Endothelial cell of umbilical vein (primary cell): ENCODE measurements around the gene ASAP2. TPM values are rescaled to one million over a fixed set of nuclear protein-coding genes. Genes with fewer than 3 reads are reported as not detected.

Source experiments
- BruUV-seq: library from RNA; stranded (reverse); fragments of 400-500 nt; replicated peaks from 2 replicates; lab custom pipeline; 2021; lab: Mats Ljungman, UMichigan
- CTCF ChIA-PET: fragments of 300-600, 350-600 bp; sonication (Branson Sonifier 250); formaldehyde crosslinking; loops from one replicate; lab custom pipeline; 2021; ENCODE audit warnings: antibody characterized with exemption, inconsistent platforms; lab: Charles Lee
- POLR2A ChIA-PET: fragments of 300-600, 350-600 bp; sonication (Branson Sonifier 250); formaldehyde crosslinking; loops from one replicate; lab custom pipeline; 2021; ENCODE audit warnings: antibody characterized with exemption, inconsistent platforms; lab: Charles Lee
- DNase-seq: peaks from one replicate; pipeline ENCODE4 v3.0.0-alpha.2; 2011; ENCODE audit warnings: low read depth, low spot score
- FAIRE-seq: peaks from 2 replicates; lab custom pipeline; 2011; peaks lifted over from hg19 to GRCh38; lab: Jason Lieb, UNC
- H2AFZ ChIP-seq: 2 replicates; pipeline ENCODE4 v1.6.0; 2012; ENCODE audit warnings: low read depth, low read length, control low read depth, inconsistent platforms
- H3K27ac ChIP-seq: 2 replicates; pipeline ENCODE4 v1.5.1; 2011; ENCODE audit warnings: low read depth, mild to moderate bottlenecking, control low read depth, low read length, moderate library complexity; ENCODE audit not compliant: insufficient read depth
- H3K27me3 ChIP-seq, 2 experiments: 2 replicates each; pipeline versions ENCODE4 v1.6.0 to v1.6.1; 2011; ENCODE audit warnings: low read length in 2 of 2, mixed read lengths in 1 of 2; ENCODE audit not compliant: control insufficient read depth in 2 of 2, insufficient read depth in 2 of 2
- H3K36me3 ChIP-seq, 2 experiments: 2 replicates in 1 of 2; 3 replicates in 1 of 2; pipeline ENCODE4 v1.5.1; 2011; ENCODE audit warnings: low read length in 2 of 2, mild to moderate bottlenecking in 1 of 2, moderate library complexity in 1 of 2; ENCODE audit not compliant: control insufficient read depth in 2 of 2, insufficient read depth in 2 of 2; ENCODE audit errors: extremely low read depth in 1 of 2
- H3K4me1 ChIP-seq: 3 replicates; pipeline ENCODE4 v1.5.1; 2011; ENCODE audit warnings: mild to moderate bottlenecking, low read length; ENCODE audit not compliant: control insufficient read depth, insufficient read depth; ENCODE audit errors: extremely low read depth
- H3K4me2 ChIP-seq: 2 replicates; pipeline ENCODE4 v1.6.1; 2011; ENCODE audit warnings: low read length, control low read depth, mixed read lengths; ENCODE audit not compliant: insufficient read depth
- H3K4me3 ChIP-seq, 3 experiments: fragments of 200-600 bp in 1 of 3; sonication (generic), shearing (Covaris generic) in 1 of 3; replicated peaks in 1 of 3; 2 replicates each; pipeline ENCODE4 v1.5.1; 2011 to 2016; ENCODE audit warnings: control low read depth in 3 of 3, low read length in 3 of 3, mild to moderate bottlenecking in 2 of 3, inconsistent platforms in 1 of 3, low read depth in 1 of 3, moderate library complexity in 1 of 3; ENCODE audit not compliant: insufficient read depth in 1 of 3
- H3K79me2 ChIP-seq: 2 replicates; pipeline ENCODE4 v1.6.0; 2012; ENCODE audit warnings: low read length, inconsistent platforms; ENCODE audit not compliant: control insufficient read depth, insufficient read depth
- H3K9ac ChIP-seq: replicated peaks from 2 replicates; pipeline ENCODE3; 2011; ENCODE audit warnings: low read length, control low read depth; ENCODE audit not compliant: insufficient read depth; ENCODE audit errors: extremely low read depth
- H3K9me1 ChIP-seq: replicated peaks from 3 replicates; pipeline ENCODE4 v1.6.0; 2011; ENCODE audit warnings: mild to moderate bottlenecking, low read length; ENCODE audit not compliant: control insufficient read depth, insufficient read depth; ENCODE audit errors: extremely low read depth
- H3K9me3 ChIP-seq: replicated peaks from 2 replicates; pipeline ENCODE4 v1.5.1; 2012; ENCODE audit warnings: low read length, inconsistent platforms; ENCODE audit not compliant: control insufficient read depth, insufficient read depth
- H4K20me1 ChIP-seq: replicated peaks from 2 replicates; pipeline ENCODE3; 2011; ENCODE audit warnings: mild to moderate bottlenecking, low read length; ENCODE audit not compliant: control insufficient read depth, insufficient read depth; ENCODE audit errors: extremely low read depth
- EZH2 ChIP-seq: IDR thresholded peaks from 2 replicates; pipeline ENCODE4 v1.6.1; 2012; ENCODE audit warnings: borderline replicate concordance, low read depth, mild to moderate bottlenecking, moderate library complexity, low read length, inconsistent platforms; ENCODE audit not compliant: severe bottlenecking
- FOS ChIP-seq: IDR thresholded peaks from 2 replicates; pipeline ENCODE4 v1.6.1; 2011; ENCODE audit warnings: mild to moderate bottlenecking, low read length, moderate library complexity, borderline replicate concordance; ENCODE audit not compliant: insufficient read depth
- GATA2 ChIP-seq: IDR thresholded peaks from 2 replicates; pipeline ENCODE4 v1.7.0; 2011; ENCODE audit warnings: low read depth, mild to moderate bottlenecking, moderate library complexity, mixed read lengths, low read length; ENCODE audit not compliant: insufficient read length, insufficient read depth
- JUN ChIP-seq: IDR thresholded peaks from 2 replicates; pipeline ENCODE4 v1.6.1; 2011; ENCODE audit warnings: borderline replicate concordance, low read depth; ENCODE audit not compliant: insufficient read length, insufficient read depth
- MAX ChIP-seq: IDR thresholded peaks from 2 replicates; pipeline ENCODE4 v1.6.1; 2011; ENCODE audit not compliant: insufficient read depth, insufficient read length
- MYC ChIP-seq: IDR thresholded peaks from one replicate; pipeline ENCODE4 v1.6.1; 2011; ENCODE audit warnings: mild to moderate bottlenecking, low read depth, low read length
- POLR2A ChIP-seq: IDR thresholded peaks from 2 replicates; pipeline ENCODE4 v1.6.1; 2012; ENCODE audit warnings: low read depth, mild to moderate bottlenecking, control low read depth, low read length
- POLR2AphosphoS5 ChIP-seq: IDR thresholded peaks from 2 replicates; pipeline ENCODE4 v1.6.1; 2012; ENCODE audit warnings: low read depth, mild to moderate bottlenecking, control low read depth, low read length, moderate library complexity; ENCODE audit not compliant: insufficient read depth
- dilution Hi-C: fragments of 300-500 bp; cut with MboI; formaldehyde crosslinking; loops from one replicate; pipeline ENCODE4 v1.15.0; 2019; ENCODE audit warnings: low sequenced_read_pairs; ENCODE audit not compliant: extremely low pct_ligation_motif_present
- intact Hi-C: fragments of 100-400 bp; cut with micrococcal nuclease; formaldehyde crosslinking; loops from one replicate; pipeline ENCODE4 v1.10.0; 2022
- polyA plus RNA-seq, 4 experiments: library from polyadenylated mRNA; depleted of rRNA in 3 of 4; stranded (reverse) in 3 of 4; unstranded in 1 of 4; fragments of >200 nt; gene quantifications; 2 replicates each; pipeline versions ENCODE4 v1.2.1 to v1.2.3, GENCODE V29; 2011 to 2012; ENCODE audit warnings: missing spikeins in 1 of 4
- total RNA-seq: library from RNA; stranded (reverse); gene quantifications from 2 replicates; pipeline ENCODE4 v1.2.3, GENCODE V29; 2021
- TF ChIP-seq, protein P1 (sequence below), 2 donors: IDR thresholded peaks; 1 replicate in 1 of 2; 2 replicates in 1 of 2; pipeline ENCODE4 v1.5.1; 2011; ENCODE audit warnings: low read length in 2 of 2, mild to moderate bottlenecking in 2 of 2, moderate library complexity in 2 of 2, control low read depth in 1 of 2, inconsistent platforms in 1 of 2, low read depth in 1 of 2; ENCODE audit not compliant: insufficient read depth in 1 of 2; ENCODE audit errors: extremely low read depth in 1 of 2

Gene ASAP2
- total and polyA plus RNA-seq, 2 donors (not counting 3 experiments of a cell fraction or from before 2014, with no cell fraction given) = 31.1 to 79.2 TPM

DNA sequence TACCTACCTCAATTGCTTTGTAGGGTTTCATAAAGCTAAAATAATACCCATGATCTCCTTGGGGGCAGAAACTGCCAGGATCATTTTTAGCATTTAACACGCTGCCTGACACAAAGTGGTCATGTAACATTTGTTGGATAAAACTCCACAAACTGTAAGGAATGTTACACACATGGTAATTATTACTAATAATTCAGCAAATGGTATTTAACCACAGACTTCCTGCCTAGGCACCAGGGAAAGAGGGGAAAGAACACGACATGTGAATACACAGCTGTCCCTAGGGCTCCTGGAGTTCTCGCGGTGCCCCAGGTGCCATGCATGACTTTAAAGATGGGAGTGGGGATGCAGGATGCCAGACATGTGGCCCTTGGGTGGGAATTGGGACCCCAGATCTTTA, 43.5 kb downstream of the ASAP2 start:
- H3K9me3 ChIP-seq = no peaks in the 10 kb centered on the region
- H3K4me2 ChIP-seq = peak overlapping the region; percentile 29
- H2AFZ ChIP-seq = no peak overlapping the region
- no peaks in the 10 kb centered on the region for H3K27me3 ChIP-seq
- ChIA-PET CTCF (interaction anchor here (0.7 to 6.5 kb wide), 6 partner anchors 10 to 107 kb away, joined by 3 to 65 read pairs (median 6); no protein-coding TSS in a partner anchor), POLR2A (interaction anchor here (1.6 to 2.6 kb wide), 2 partner anchors 15 to 41 kb away, joined by 6 read pairs; no protein-coding TSS in a partner anchor)
- FAIRE-seq (no peak), DNase-seq (no peak)
- H3K9ac ChIP-seq = peak overlapping the region; percentile 18
- H4K20me1 ChIP-seq = no peaks in the 10 kb centered on the region
- no peaks in the 10 kb centered on the region for H3K36me3 ChIP-seq
- BruUV-seq = no TSS peak
- peak overlapping the region; percentile 94 for H3K27ac ChIP-seq
- TF ChIP-seq EZH2 = no peak
- no peak for TF ChIP-seq MYC
- TF ChIP-seq JUN = no peak
- TF ChIP-seq, protein P1, sequence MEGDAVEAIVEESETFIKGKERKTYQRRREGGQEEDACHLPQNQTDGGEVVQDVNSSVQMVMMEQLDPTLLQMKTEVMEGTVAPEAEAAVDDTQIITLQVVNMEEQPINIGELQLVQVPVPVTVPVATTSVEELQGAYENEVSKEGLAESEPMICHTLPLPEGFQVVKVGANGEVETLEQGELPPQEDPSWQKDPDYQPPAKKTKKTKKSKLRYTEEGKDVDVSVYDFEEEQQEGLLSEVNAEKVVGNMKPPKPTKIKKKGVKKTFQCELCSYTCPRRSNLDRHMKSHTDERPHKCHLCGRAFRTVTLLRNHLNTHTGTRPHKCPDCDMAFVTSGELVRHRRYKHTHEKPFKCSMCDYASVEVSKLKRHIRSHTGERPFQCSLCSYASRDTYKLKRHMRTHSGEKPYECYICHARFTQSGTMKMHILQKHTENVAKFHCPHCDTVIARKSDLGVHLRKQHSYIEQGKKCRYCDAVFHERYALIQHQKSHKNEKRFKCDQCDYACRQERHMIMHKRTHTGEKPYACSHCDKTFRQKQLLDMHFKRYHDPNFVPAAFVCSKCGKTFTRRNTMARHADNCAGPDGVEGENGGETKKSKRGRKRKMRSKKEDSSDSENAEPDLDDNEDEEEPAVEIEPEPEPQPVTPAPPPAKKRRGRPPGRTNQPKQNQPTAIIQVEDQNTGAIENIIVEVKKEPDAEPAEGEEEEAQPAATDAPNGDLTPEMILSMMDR (IDR thresholded peaks at IDR 0.05; ENCODE audit: extremely low read depth in 1 of 2, insufficient read depth in 1 of 2, low read depth in 1 of 2, low read length in 2 of 2) = no peak
- TF ChIP-seq MAX = no peak
- no peak for TF ChIP-seq POLR2A
- TF ChIP-seq POLR2AphosphoS5 = no peak
- no peak for TF ChIP-seq GATA2
- no peak for TF ChIP-seq FOS
- peaks cover 57% of the 10 kb centered on the region for H3K4me1 ChIP-seq
- dilution Hi-C loops (no loop called here), intact Hi-C loops (no loop called here)
- H3K4me3 ChIP-seq = no peak overlapping the region
- peaks cover 88% of the 10 kb centered on the region for H3K79me2 ChIP-seq
- H3K9me1 ChIP-seq = no peaks in the 10 kb centered on the region
